Activated naive CD8-positive, alpha-beta T cell treated with anti-CD3 and anti-CD28 coated beads, Interleukin-2, amount 10 ng/mL, durations not matched to agents 7 days and 5 days (primary cell): ENCODE data around the gene RETREG1. TPM values are rescaled to one million over a fixed set of nuclear protein-coding genes. Genes with fewer than 3 reads are reported as not detected.

ENCODE experiments used
- ATAC-seq: fragments of 150-1000 bp; cut with Tn5 transposase; one replicate; pipeline ENCODE4 v1.10.0; 2021; ENCODE audit warnings: low read depth, moderate library complexity
- POLR2A ChIA-PET: fragments of 350-600 bp; sonication (Branson Sonifier 250); formaldehyde crosslinking; loops from one replicate; lab custom pipeline; 2021; ENCODE audit warnings: antibody characterized with exemption; lab: Charles Lee
- DNase-seq: peaks from one replicate; pipeline ENCODE4 v3.0.0; 2021
- H3K27ac Mint-ChIP-seq: one replicate; pipeline ENCODE4 v1.8.0; 2022; ENCODE audit warnings: mild to moderate bottlenecking, mixed read lengths
- H3K27me3 Mint-ChIP-seq: one replicate; pipeline ENCODE4 v1.8.0; 2022; ENCODE audit warnings: mild to moderate bottlenecking, moderate library complexity, mixed read lengths
- H3K36me3 Mint-ChIP-seq: one replicate; pipeline ENCODE4 v1.8.0; 2021; ENCODE audit warnings: mild to moderate bottlenecking, mixed read lengths
- H3K4me1 Mint-ChIP-seq: one replicate; pipeline ENCODE4 v1.8.0; 2021; ENCODE audit warnings: mixed read lengths
- H3K4me3 Mint-ChIP-seq: one replicate; pipeline ENCODE4 v1.8.0; 2022; ENCODE audit warnings: mild to moderate bottlenecking, moderate library complexity, mixed read lengths
- H3K9me3 Mint-ChIP-seq: one replicate; pipeline ENCODE4 v1.8.0; 2021; ENCODE audit warnings: mixed read lengths
- total RNA-seq, 2 experiments: library from RNA; stranded (reverse); gene quantifications; one replicate each; pipeline ENCODE4 v1.2.3, GENCODE V29; 2021

The RETREG1 gene
- total RNA-seq, 2 experiments from 2014 or later = 50.9 to 59.8 TPM

DNA sequence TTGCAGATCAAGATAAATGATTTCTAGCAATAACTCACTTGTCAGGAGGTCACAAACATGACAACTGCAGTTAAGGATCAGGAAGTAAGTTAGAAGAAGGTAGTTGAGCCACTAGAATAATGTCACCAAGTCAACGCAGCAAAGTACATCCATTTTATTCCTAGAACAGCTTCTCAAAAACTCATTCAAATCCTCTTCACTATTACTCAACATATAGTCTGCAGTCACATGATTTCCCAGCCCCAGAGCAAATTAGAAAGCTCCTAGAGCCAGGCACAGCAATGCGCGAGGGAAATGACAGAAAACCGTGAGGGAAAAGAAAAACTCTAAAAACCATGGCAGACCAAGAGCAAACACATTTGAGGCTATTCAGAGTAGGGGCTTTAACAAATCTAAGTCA is 101.3 kb downstream of the RETREG1 start:
- ATAC-seq (no peak), DNase-seq (no peak)
- no peak overlapping the region for H3K4me3 Mint-ChIP-seq
- H3K4me1 Mint-ChIP-seq = peaks cover 5% of the 10 kb centered on the region
- H3K27ac Mint-ChIP-seq = no peak overlapping the region
- no peaks in the 10 kb centered on the region for H3K27me3 Mint-ChIP-seq
- H3K36me3 Mint-ChIP-seq = peaks cover 11% of the 10 kb centered on the region
- H3K9me3 Mint-ChIP-seq = peaks cover 7% of the 10 kb centered on the region
- POLR2A ChIA-PET = no interaction called here

DNA sequence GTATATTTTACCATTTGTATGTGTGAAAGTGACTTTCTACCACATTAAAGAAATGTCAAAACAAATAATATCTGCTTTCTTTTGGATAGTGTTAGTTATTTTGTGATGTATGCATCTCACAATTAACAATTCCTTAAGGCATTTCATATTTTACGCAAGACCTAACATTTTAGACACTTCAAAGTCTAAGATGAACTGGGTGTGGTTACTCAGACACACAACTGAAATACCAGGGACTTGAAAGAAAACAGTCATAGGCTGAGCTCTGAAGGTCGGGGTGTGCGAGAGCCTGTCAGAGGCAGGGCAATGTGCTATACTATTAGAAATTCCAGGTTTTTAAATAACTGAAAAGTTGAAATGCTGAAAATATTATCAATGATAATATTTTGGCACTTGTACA is 106.7 kb downstream of the RETREG1 start:
- no peak overlapping the region for H3K4me3 Mint-ChIP-seq
- peaks cover 7% of the 10 kb centered on the region for H3K9me3 Mint-ChIP-seq
- peaks cover 16% of the 10 kb centered on the region for H3K36me3 Mint-ChIP-seq
- H3K4me1 Mint-ChIP-seq = peaks cover 2% of the 10 kb centered on the region
- no peak overlapping the region for H3K27ac Mint-ChIP-seq
- DNase-seq (no peak), ATAC-seq (no peak)
- POLR2A ChIA-PET = no interaction called here
- no peaks in the 10 kb centered on the region for H3K27me3 Mint-ChIP-seq

DNA sequence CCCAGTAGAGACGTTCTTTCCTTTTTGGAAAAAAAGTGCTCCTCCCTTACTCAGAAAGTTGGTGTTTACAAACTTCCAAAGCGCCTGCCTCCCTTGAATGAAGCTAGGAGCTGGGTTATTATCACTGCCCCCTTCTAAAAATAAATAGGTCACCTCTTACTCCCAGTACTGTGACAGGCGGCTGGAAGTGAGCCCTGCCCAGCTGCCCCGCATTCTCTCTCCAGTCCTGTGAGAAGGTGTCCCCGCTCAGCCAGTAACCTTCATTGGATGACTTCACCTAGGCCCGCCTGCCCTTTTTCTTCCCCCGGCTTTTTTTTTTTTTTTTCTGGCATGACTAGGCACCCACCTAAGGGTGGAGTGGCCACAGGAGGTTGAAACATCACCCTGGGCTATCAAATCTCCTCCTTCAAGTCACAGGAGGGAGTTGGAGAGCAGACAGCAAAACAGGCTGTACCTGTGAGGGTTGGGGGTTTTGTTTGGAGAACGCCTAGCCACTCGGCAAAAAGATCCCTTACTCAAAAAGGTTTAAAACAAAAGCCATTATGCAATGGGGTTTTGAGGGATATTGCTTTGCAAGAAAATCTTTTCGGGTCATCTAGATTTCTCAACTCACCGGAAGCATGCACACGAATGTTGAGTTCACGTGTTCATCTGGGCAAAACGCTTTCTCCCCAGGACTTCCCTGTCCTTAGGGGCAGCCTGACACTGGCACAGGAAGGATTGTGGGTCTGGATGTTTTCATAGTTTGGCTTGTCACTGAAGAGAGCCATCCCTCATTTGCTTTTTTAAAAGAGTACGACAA is 107.9 kb downstream of the RETREG1 start:
- Mint-ChIP-seq H3K27me3 (no peaks in the 10 kb centered on the region), H3K4me1 (peaks cover 5% of the 10 kb centered on the region), H3K36me3 (peaks cover 21% of the 10 kb centered on the region), H3K4me3 (no peak overlapping the region), H3K27ac (no peak overlapping the region), H3K9me3 (peaks cover 5% of the 10 kb centered on the region)
- ATAC-seq (no peak), DNase-seq (no peak)
- POLR2A ChIA-PET = no interaction called here

DNA sequence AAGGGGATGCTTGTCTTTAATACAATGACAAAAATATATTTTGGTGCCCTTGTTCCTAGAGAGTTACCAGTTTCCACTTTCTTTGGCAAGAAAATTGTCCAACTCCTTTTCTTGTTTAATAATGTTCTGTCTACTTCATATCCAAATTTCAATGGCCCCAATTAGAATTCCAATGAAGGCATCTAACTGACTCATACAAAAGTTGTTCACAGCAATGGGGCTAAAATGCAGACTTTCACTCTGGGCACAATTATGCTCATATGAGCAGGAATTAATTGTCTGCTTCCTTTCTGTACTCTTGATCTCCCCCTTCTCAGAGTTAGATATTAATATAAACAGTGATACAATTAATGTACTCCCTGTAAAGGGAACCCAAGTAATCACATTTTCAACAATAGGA is 109.1 kb downstream of the RETREG1 start:
- POLR2A ChIA-PET = no interaction called here
- peaks cover 5% of the 10 kb centered on the region for H3K4me1 Mint-ChIP-seq
- H3K36me3 Mint-ChIP-seq = peaks cover 22% of the 10 kb centered on the region
- peaks cover 5% of the 10 kb centered on the region for H3K9me3 Mint-ChIP-seq
- no peak overlapping the region for H3K27ac Mint-ChIP-seq
- H3K27me3 Mint-ChIP-seq = no peaks in the 10 kb centered on the region
- DNase-seq = no peak
- ATAC-seq = no peak
- H3K4me3 Mint-ChIP-seq = no peak overlapping the region

DNA sequence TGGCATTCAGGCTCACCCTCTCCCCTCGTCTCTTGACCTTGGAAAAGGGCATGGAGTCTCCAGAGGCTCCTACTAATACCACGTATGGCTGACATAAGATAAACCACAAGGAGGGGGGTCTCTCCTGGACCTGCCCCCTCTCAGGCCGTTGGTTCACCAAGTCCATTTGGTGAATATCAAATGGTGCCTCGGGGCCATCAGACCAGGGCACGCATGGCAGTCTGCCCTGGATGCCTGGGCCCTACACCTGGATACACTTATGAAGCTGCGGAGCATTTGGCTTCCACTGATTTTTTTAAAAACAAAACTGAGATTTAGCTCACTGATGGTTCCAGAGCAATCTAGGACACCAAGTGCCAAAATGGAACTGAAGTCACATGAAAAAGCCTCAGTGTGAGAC is 110.9 kb downstream of the RETREG1 start:
- POLR2A ChIA-PET = no interaction called here
- Mint-ChIP-seq H3K9me3 (peaks cover 2% of the 10 kb centered on the region), H3K4me3 (no peak overlapping the region), H3K27ac (no peak overlapping the region), H3K36me3 (peaks cover 15% of the 10 kb centered on the region), H3K27me3 (no peaks in the 10 kb centered on the region), H3K4me1 (peaks cover 5% of the 10 kb centered on the region)
- ATAC-seq (no peak), DNase-seq (no peak)

DNA sequence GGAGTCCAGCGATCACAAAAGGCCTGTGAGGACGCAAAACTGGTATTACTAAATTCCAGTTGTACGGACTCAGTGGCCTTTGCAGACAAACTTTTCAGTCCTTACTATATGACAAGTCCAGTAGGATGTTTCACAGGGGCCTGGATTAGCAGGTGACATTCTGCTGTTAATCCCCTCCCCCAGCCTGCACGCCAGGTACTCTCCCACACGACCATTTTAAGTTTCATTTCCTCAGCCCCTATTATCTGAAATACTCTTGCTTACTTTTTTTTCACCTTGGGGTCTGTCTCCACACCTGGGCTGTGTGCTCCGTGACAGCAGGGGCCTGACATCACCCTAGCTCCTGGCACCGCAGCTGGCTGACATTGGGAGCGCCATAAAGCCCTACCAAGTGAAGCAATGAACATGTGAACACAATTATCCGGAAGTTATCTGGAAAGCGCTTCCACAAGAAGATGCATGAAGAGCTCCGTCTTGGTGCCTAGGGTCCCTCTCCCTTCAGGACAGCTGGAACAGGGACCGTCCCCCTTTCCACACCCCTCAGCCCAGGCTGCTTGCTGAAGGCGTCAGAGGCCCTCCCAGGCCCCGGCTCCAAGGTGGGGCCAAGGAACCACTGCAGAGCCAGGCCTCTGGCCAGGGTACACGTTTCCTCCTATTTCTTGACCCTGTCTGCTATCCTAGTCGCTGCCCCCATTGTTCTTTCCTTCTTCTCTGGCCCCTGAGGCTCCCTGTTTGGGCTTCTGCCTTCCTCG is 111.5 kb downstream of the RETREG1 start:
- Mint-ChIP-seq H3K4me1 (peaks cover 3% of the 10 kb centered on the region), H3K36me3 (peaks cover 16% of the 10 kb centered on the region), H3K4me3 (no peak overlapping the region), H3K27me3 (no peaks in the 10 kb centered on the region), H3K9me3 (peaks cover 3% of the 10 kb centered on the region), H3K27ac (no peak overlapping the region)
- POLR2A ChIA-PET = no interaction called here
- ATAC-seq (no peak), DNase-seq (no peak)

DNA sequence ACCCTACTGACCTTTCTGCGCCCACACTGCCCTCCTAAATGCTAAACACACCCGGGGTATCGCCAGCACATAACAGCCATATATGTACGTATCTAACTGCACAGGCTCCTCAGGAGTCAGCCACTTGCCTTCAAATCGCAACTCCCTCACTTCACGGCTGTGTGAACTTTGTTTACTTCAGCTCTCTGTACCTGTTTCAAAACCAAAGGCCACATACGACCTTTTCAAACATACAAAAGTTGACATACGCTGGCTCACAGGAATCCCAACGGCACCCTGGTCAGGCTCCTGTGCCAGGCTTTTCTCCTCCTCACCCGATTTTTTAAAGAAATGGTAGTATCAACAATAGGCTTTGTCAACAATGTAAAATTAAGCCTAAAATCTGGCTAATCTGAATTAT is 112.2 kb downstream of the RETREG1 start:
- H3K4me1 Mint-ChIP-seq = peaks cover 3% of the 10 kb centered on the region
- no peak overlapping the region for H3K4me3 Mint-ChIP-seq
- ATAC-seq (no peak), DNase-seq (no peak)
- no peak overlapping the region for H3K27ac Mint-ChIP-seq
- peaks cover 5% of the 10 kb centered on the region for H3K9me3 Mint-ChIP-seq
- H3K36me3 Mint-ChIP-seq = peaks cover 23% of the 10 kb centered on the region
- no peaks in the 10 kb centered on the region for H3K27me3 Mint-ChIP-seq
- POLR2A ChIA-PET = no interaction called here

DNA sequence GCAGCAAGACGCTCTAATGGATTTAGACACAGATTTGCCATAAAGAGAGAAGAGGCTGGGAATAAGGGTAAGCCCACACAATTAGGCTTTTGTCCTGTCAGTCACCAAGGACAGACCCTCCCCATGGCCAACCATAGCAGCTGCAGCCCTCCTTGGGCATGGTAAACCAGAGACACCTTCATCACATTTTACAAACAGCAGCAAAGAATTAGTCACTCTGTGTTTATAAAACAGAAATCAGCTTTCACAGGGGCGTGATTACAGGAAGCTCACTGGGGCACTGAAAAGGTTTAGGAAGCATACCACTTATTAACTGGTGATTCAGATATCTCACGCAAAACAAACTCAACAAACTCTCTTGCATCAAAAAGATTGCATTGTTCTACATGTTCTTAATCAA is 113.9 kb downstream of the RETREG1 start:
- Mint-ChIP-seq H3K4me3 (no peak overlapping the region), H3K4me1 (peaks cover 3% of the 10 kb centered on the region), H3K9me3 (peaks cover 6% of the 10 kb centered on the region), H3K27me3 (no peaks in the 10 kb centered on the region), H3K27ac (no peak overlapping the region), H3K36me3 (peaks cover 32% of the 10 kb centered on the region)
- DNase-seq = no peak
- ATAC-seq = no peak
- POLR2A ChIA-PET = no interaction called here

DNA sequence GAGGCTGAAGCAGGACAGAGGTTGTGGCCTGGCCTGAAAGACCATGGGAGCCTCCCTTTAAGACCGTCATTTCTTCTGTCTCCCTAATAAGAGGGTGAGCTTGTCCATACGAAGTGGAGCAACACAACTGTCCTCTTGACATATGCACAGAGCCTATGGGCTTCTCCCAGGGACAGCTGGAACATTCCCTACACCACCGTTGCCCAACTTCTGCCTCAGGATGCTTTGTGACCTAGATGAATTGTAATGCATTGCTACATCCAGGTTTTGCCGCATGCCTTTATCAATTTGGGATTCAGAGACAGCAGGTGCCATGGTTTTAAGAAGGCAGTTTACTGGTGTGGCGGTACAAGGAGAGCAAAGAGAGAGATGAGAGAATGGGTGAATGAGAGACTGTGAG is 116.8 kb downstream of the RETREG1 start:
- no peak for ATAC-seq
- Mint-ChIP-seq H3K4me3 (no peak overlapping the region), H3K9me3 (peaks cover 15% of the 10 kb centered on the region)

DNA sequence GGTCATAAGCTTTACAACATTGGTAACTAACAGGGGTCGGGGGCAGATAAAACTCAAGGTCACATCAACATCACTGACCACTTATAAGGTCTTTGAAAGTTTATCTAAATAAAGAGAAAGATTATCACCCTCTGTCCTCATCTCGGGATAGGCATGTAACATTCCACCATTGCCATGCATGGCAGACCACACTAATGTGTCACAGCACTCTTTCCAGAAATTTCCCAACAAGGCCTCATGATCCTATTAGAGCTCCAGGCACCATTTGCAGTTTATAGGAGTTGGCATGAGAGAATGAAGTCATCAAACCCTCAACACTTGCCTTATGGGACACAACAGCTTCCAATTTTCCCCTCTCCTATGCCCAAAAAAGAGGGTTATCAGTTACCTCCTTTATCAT is 119.3 kb downstream of the RETREG1 start:
- peaks cover 41% of the 10 kb centered on the region for H3K36me3 Mint-ChIP-seq
- H3K27ac Mint-ChIP-seq = no peak overlapping the region
- ATAC-seq (no peak), DNase-seq (no peak)
- no peak overlapping the region for H3K4me3 Mint-ChIP-seq
- H3K9me3 Mint-ChIP-seq = peaks cover 20% of the 10 kb centered on the region
- POLR2A ChIA-PET = no interaction called here
- H3K27me3 Mint-ChIP-seq = no peaks in the 10 kb centered on the region
- H3K4me1 Mint-ChIP-seq = no peaks in the 10 kb centered on the region

More for the DNA sequence above, 116.8 kb downstream of the RETREG1 start:
- H3K27ac Mint-ChIP-seq = no peak overlapping the region
- H3K27me3 Mint-ChIP-seq = no peaks in the 10 kb centered on the region
- H3K4me1 Mint-ChIP-seq = peaks cover 3% of the 10 kb centered on the region
- DNase-seq = no peak
- H3K36me3 Mint-ChIP-seq = peaks cover 38% of the 10 kb centered on the region
- POLR2A ChIA-PET = interaction anchor here (0.5 kb wide), 1 partner anchor 27 kb away, joined by 3 read pairs; no protein-coding TSS in a partner anchor

DNA sequence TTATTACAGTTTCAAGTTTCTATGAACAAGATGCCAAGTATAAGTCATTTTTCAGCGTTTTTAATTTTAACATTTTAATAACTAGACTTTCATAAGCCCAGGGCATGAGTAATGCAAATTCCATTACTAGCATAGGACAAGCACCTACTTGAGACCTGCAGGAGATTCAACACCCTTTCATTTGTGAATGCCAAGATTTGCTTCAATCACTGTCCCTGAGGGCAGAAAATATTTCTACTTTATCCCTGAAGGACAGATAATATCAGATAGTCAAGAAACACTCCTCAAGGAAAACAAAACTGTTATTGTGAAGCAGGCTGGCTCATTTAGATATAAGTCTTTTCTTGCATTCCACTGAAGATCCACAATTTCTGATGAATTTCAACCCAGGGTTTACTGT is 123.5 kb downstream of the RETREG1 start:
- H3K27ac Mint-ChIP-seq = no peak overlapping the region
- peaks cover 23% of the 10 kb centered on the region for H3K36me3 Mint-ChIP-seq
- H3K4me1 Mint-ChIP-seq = peaks cover under 1% of the 10 kb centered on the region
- POLR2A ChIA-PET = no interaction called here
- DNase-seq (no peak), ATAC-seq (no peak)
- no peak overlapping the region for H3K4me3 Mint-ChIP-seq
- H3K9me3 Mint-ChIP-seq = peaks cover 15% of the 10 kb centered on the region
- no peaks in the 10 kb centered on the region for H3K27me3 Mint-ChIP-seq

DNA sequence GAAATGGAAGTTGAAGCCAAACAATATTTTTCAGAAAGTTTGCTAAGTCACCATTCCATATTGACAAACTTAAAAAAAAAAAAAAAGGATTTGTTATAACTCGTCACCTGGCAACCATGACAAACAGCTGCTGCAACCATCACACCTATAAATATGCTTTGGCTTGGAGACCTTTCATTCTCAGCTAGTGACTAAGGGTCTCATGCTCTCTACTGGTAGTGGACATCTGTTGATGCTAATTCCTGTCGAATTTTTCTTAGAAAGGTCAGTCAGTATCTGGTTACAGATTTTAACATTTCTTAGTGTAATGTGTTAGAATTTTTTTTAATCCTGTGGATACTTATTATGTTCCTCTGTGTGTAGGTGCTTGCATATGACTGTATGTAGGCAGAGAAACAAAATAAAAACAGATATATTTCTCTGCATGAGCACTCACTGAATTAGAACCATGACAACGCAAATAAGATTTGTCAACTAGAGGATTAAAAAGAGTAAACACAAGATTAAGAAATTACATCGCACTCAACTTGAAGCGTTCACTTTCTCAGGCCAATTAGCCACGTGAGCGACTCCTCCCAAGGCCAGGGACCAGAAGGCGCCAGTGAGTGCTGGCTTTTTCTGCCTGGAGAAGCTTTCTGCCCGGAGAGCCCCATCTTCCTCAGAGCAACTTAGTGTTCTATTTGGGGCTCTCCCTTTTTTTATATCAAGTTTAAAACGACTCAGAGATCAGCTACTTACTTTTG is 124.2 kb downstream of the RETREG1 start:
- Mint-ChIP-seq H3K4me3 (no peak overlapping the region), H3K4me1 (peaks cover 3% of the 10 kb centered on the region), H3K9me3 (peaks cover 11% of the 10 kb centered on the region), H3K27me3 (no peaks in the 10 kb centered on the region), H3K36me3 (peaks cover 17% of the 10 kb centered on the region), H3K27ac (no peak overlapping the region)
- POLR2A ChIA-PET = no interaction called here
- ATAC-seq = no peak
- no peak for DNase-seq

DNA sequence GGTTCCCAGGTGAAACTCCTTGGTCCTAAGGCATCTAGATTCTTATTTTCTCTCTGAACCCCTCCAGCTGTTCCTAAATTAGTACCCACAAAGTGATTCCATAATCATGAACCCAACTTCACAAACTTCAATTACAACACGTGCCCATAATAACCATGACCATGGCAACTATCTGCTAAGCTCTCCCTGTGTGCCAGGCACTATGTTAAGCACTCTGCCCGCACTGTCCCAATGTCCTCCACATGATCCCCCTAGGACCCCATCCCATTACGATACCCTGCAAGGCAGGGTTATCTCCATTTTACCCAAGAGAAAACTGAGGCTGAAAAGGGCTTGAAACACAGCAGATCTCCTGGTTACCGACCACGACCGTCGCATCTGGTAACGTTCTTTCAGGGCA is 125.9 kb downstream of the RETREG1 start:
- H3K36me3 Mint-ChIP-seq = peaks cover 13% of the 10 kb centered on the region
- no peak overlapping the region for H3K27ac Mint-ChIP-seq
- peaks cover 11% of the 10 kb centered on the region for H3K4me1 Mint-ChIP-seq
- H3K27me3 Mint-ChIP-seq = no peaks in the 10 kb centered on the region
- POLR2A ChIA-PET = no interaction called here
- H3K9me3 Mint-ChIP-seq = peaks cover 5% of the 10 kb centered on the region
- no peak overlapping the region for H3K4me3 Mint-ChIP-seq
- DNase-seq = no peak
- no peak for ATAC-seq
